Measurements from ENCODE around the gene TAPBP. TPM values are rescaled to one million over a fixed set of nuclear protein-coding genes. Genes with fewer than 3 reads are reported as not detected.
A peak's percentile ranks its signal among the peaks of the same experiment; 100 is the strongest.

The TAPBP gene
- total and polyA plus RNA-seq, 9 of the 15 experiments (the other 6 are each of a cell fraction or from before 2014, with no cell fraction given) = 5.6 to 74.0 (median 22.3) TPM

GRCh38 chr6:33314515-33314942 lies 651 bp upstream of the TAPBP start (continued):
- TF ChIP-seq MTA2 (IDR thresholded peaks at IDR 0.05; ENCODE audit: low read depth) (peak; percentile 21; the same call in 1 of the 2 replicates), ZNF121 (CRISPR knock-in tag; conservative IDR thresholded peaks at IDR 0.05) (no peak), CEBPG (CRISPR knock-in tag; IDR thresholded peaks at IDR 0.05) (no peak), CEBPG (tag; conservative IDR thresholded peaks at IDR 0.05 in 1 of 2, IDR thresholded peaks at IDR 0.05 in 1 of 2) (no peak), HSF4 (CRISPR knock-in tag; IDR thresholded peaks at IDR 0.05; ENCODE audit: borderline replicate concordance) (no peak), MAZ (CRISPR knock-in tag; conservative IDR thresholded peaks at IDR 0.05 in 1 of 2, IDR thresholded peaks at IDR 0.05 in 1 of 2) (0 out of 4 replicates have a peak, but pooled peaks of 1 of the 2 experiments have one; percentile 32), ZBTB40 (IDR thresholded peaks at IDR 0.05) (no peak), ZBTB40 (CRISPR knock-in tag; IDR thresholded peaks at IDR 0.05) (peak; percentile 52; the same call in 1 of the 2 replicates), SMAD2 (IDR thresholded peaks at IDR 0.05; ENCODE audit: low read depth, low read length) (no peak)

Data from K562 (cell line).